H9 (cell line): Measurements from ENCODE around the gene FAM3B. TPM values are rescaled to one million over a fixed set of nuclear protein-coding genes. Genes with fewer than 3 reads are reported as not detected.

Experiments used
- DNase-seq: peaks from one replicate; pipeline ENCODE4 v3.0.0-alpha.2; 2017
- H2AFZ ChIP-seq: one replicate; pipeline ENCODE4 v1.6.1; 2013; ENCODE audit warnings: mild to moderate bottlenecking, low read length, control low read depth, moderate library complexity
- H2AK5ac ChIP-seq: 2 replicates; pipeline ENCODE4 v1.6.1; 2013; ENCODE audit warnings: low read length, control low read depth, mixed read lengths; ENCODE audit not compliant: insufficient read length
- H2BK120ac ChIP-seq: one replicate; pipeline ENCODE4 v1.6.1; 2013; ENCODE audit warnings: low read depth, mild to moderate bottlenecking, low read length, control low read depth, inconsistent platforms; ENCODE audit not compliant: poor library complexity, severe bottlenecking
- H2BK12ac ChIP-seq: 2 replicates; pipeline ENCODE4 v1.6.1; 2013; ENCODE audit warnings: low read length, control low read depth, mixed read lengths, low read depth; ENCODE audit not compliant: insufficient read length
- H2BK15ac ChIP-seq: 2 replicates; pipeline ENCODE4 v1.6.1; 2013; ENCODE audit warnings: low read depth, low read length, control low read depth
- H2BK20ac ChIP-seq: one replicate; pipeline ENCODE4 v1.6.1; 2013; ENCODE audit warnings: low read depth, mild to moderate bottlenecking, low read length, control low read depth, inconsistent platforms; ENCODE audit not compliant: poor library complexity, severe bottlenecking
- H2BK5ac ChIP-seq: 2 replicates; pipeline ENCODE4 v1.6.1; 2013; ENCODE audit warnings: low read length, control low read depth, mixed read lengths; ENCODE audit not compliant: insufficient read length
- H3K14ac ChIP-seq: 2 replicates; pipeline ENCODE4 v1.6.1; 2013; ENCODE audit warnings: low read length, control low read depth; ENCODE audit not compliant: insufficient read depth
- H3K18ac ChIP-seq: 2 replicates; pipeline ENCODE4 v1.6.1; 2013; ENCODE audit warnings: low read depth, mild to moderate bottlenecking, mixed read lengths, low read length, control low read depth; ENCODE audit not compliant: insufficient read length
- H3K23ac ChIP-seq: 2 replicates; pipeline ENCODE4 v1.6.1; 2013; ENCODE audit warnings: low read length, control low read depth, mixed read lengths, low read depth; ENCODE audit not compliant: insufficient read length
- H3K23me2 ChIP-seq: 2 replicates; pipeline ENCODE4 v1.6.1; 2013; ENCODE audit warnings: low read depth, mild to moderate bottlenecking, mixed read lengths, low read length, control low read depth; ENCODE audit not compliant: insufficient read length, poor library complexity, severe bottlenecking
- H3K27ac ChIP-seq: 2 replicates; pipeline ENCODE4 v1.5.1; 2013; ENCODE audit warnings: low read length, control low read depth, mixed read lengths, low read depth; ENCODE audit not compliant: insufficient read length
- H3K27me3 ChIP-seq: 2 replicates; pipeline ENCODE4 v1.6.1; 2013; ENCODE audit warnings: low read length, control low read depth, inconsistent platforms; ENCODE audit not compliant: insufficient read depth
- H3K4ac ChIP-seq: 2 replicates; pipeline ENCODE4 v1.6.1; 2013; ENCODE audit warnings: low read depth, mild to moderate bottlenecking, control low read depth, inconsistent platforms, low read length, moderate library complexity
- H3K4me1 ChIP-seq: 2 replicates; pipeline ENCODE4 v1.6.1; 2013; ENCODE audit warnings: low read length, control low read depth, inconsistent platforms; ENCODE audit not compliant: insufficient read depth
- H3K4me2 ChIP-seq: 2 replicates; pipeline ENCODE4 v1.6.1; 2013; ENCODE audit warnings: low read length, control low read depth, mixed read lengths; ENCODE audit not compliant: insufficient read length, insufficient read depth
- H3K56ac ChIP-seq: 2 replicates; pipeline ENCODE4 v1.6.1; 2013; ENCODE audit warnings: low read depth, mild to moderate bottlenecking, mixed read lengths, low read length, control low read depth; ENCODE audit not compliant: insufficient read length
- H3K79me1 ChIP-seq: 2 replicates; pipeline ENCODE4 v1.6.1; 2013; ENCODE audit warnings: low read depth, mild to moderate bottlenecking, moderate library complexity, low read length, control low read depth, inconsistent platforms; ENCODE audit not compliant: insufficient read depth, poor library complexity, severe bottlenecking
- H3K79me2 ChIP-seq: 2 replicates; pipeline ENCODE4 v1.6.1; 2013; ENCODE audit warnings: low read length, control low read depth, inconsistent platforms; ENCODE audit not compliant: insufficient read depth
- H3K9ac ChIP-seq: 2 replicates; pipeline ENCODE4 v1.6.1; 2013; ENCODE audit warnings: low read length, control low read depth, mixed read lengths; ENCODE audit not compliant: insufficient read length; ENCODE audit errors: extremely low read depth
- H3K9me3 ChIP-seq: one replicate; pipeline ENCODE4 v1.6.1; 2013; ENCODE audit warnings: low read depth, low read length, inconsistent platforms; ENCODE audit not compliant: control insufficient read depth
- H3T11ph ChIP-seq: one replicate; pipeline ENCODE4 v1.6.1; 2013; ENCODE audit warnings: mild to moderate bottlenecking, low read length, control low read depth, inconsistent platforms
- H4K20me1 ChIP-seq: one replicate; pipeline ENCODE4 v1.6.1; 2013; ENCODE audit not compliant: control insufficient read depth, insufficient read length, insufficient read depth
- H4K5ac ChIP-seq: 2 replicates; pipeline ENCODE4 v1.6.1; 2013; ENCODE audit warnings: low read depth, mild to moderate bottlenecking, mixed read lengths, low read length, control low read depth; ENCODE audit not compliant: insufficient read length
- H4K8ac ChIP-seq: replicated peaks from 2 replicates; pipeline ENCODE4 v1.6.1; 2013; ENCODE audit warnings: low read length, control low read depth, mixed read lengths, low read depth; ENCODE audit not compliant: insufficient read length
- H4K91ac ChIP-seq: 2 replicates; pipeline ENCODE4 v1.6.1; 2013; ENCODE audit warnings: low read depth, mild to moderate bottlenecking, moderate library complexity, mixed read lengths, low read length, control low read depth; ENCODE audit not compliant: insufficient read length
- H3K27ac Mint-ChIP-seq, 3 experiments: 2 replicates in 2 of 3; 3 replicates in 1 of 3; pipeline ENCODE4 v1.8.0; 2020 to 2021; ENCODE audit warnings: mixed read lengths in 3 of 3, mild to moderate bottlenecking in 1 of 3, moderate library complexity in 1 of 3
- H3K27me3 Mint-ChIP-seq: 2 replicates; pipeline ENCODE4 v1.8.0; 2021; ENCODE audit warnings: low read depth, mild to moderate bottlenecking, moderate library complexity, mixed read lengths
- H3K36me3 Mint-ChIP-seq, 3 experiments: 2 replicates in 2 of 3; 3 replicates in 1 of 3; pipeline ENCODE4 v1.8.0; 2020 to 2021; ENCODE audit warnings: low read depth in 3 of 3, mixed read lengths in 3 of 3; ENCODE audit not compliant: insufficient read depth in 1 of 3
- H3K4me1 Mint-ChIP-seq, 2 experiments: 2 replicates each; pipeline ENCODE4 v1.8.0; 2020; ENCODE audit warnings: mixed read lengths in 2 of 2
- H3K4me3 Mint-ChIP-seq, 2 experiments: 2 replicates in 1 of 2; 3 replicates in 1 of 2; pipeline ENCODE4 v1.8.0; 2020 to 2021; ENCODE audit warnings: mild to moderate bottlenecking in 2 of 2, mixed read lengths in 2 of 2, moderate library complexity in 1 of 2
- H3K9me3 Mint-ChIP-seq, 2 experiments: 2 replicates in 1 of 2; 3 replicates in 1 of 2; pipeline ENCODE4 v1.8.0; 2020; ENCODE audit warnings: mild to moderate bottlenecking in 2 of 2, mixed read lengths in 2 of 2, moderate library complexity in 1 of 2
- WGBS: extraction: QIAGEN DNeasy Blood & Tissue Kit; methylation state at CpG from one replicate; pipeline ENCODE4 v1.1.7; 2013; ENCODE audit warnings: missing lambda C conversion rate, low lambda C conversion rate, mixed read lengths; ENCODE audit not compliant: insufficient read length; ENCODE audit errors: extremely low coverage; 5-methylcytosine and 5-hydroxymethylcytosine counted together
- total RNA-seq: library from RNA; stranded (reverse); gene quantifications from 2 replicates; pipeline ENCODE4 v1.2.1, GENCODE V29; 2021
- TF ChIP-seq, protein P1 (sequence below): fragments of 200-600 bp; sonication (generic); conservative IDR thresholded peaks from 3 replicates; pipeline ENCODE4 v1.8.0; 2021; ENCODE audit warnings: antibody characterized with exemption, mild to moderate bottlenecking

FAM3B gene
- total RNA-seq, 1 experiment from 2014 or later: 5.0 TPM

DNA sequence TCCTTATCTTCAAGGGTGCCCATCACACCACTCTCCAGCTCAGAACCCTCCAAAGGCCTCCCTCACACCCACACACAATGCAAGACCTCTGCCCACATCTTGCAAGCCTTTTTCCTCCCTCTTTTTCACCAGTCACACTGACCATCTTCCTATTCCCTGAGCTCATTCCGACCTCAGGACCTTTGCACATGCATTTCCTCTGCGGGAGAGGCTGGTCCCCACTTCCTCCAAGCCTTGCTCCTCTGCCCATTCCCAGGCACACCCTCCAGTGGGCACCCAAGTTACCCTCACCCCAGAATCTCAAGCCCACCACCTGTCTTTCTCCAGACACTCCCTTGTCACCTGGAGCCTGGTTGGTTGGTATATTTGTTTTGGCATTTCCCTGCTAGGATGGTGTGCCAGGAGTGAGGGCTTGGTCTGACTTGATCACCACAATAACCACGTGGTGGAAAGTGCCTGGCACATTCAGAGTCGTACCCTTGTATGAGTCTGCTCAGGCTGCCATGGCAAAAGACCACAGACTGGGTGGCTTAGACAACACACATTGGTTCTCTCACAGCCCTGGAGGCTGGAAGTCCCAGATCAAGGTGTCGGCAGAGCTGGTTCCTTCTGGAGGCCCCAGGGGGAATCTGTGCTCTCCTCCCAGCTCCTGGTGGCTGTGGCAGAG lies 58.4 kb downstream of the FAM3B start:
- H4K20me1 ChIP-seq: no peaks in the 10 kb centered on the region
- no peak for DNase-seq
- H3K27me3 Mint-ChIP-seq: peaks cover under 1% of the 10 kb centered on the region; the same call in 1 of the 2 replicates

More for the DNA sequence above, 58.4 kb downstream of the FAM3B start:
- Histone ChIP-seq H3T11ph (no peak overlapping the region), H3K79me2 (no peaks in the 10 kb centered on the region), H2AK5ac (no peak overlapping the region), H3K9ac (no peak overlapping the region), H2BK12ac (no peak overlapping the region), H3K56ac (no peak overlapping the region), H3K23ac (no peak overlapping the region), H2BK120ac (no peak overlapping the region), H2BK15ac (no peak overlapping the region), H3K4ac (no peak overlapping the region), H4K5ac (no peak overlapping the region), H3K9me3 (no peaks in the 10 kb centered on the region), H2BK20ac (no peak overlapping the region), H3K4me1 (no peaks in the 10 kb centered on the region), H2BK5ac (no peak overlapping the region), H3K27ac (no peak overlapping the region), H3K14ac (no peak overlapping the region), H3K4me2 (no peak overlapping the region), H3K23me2 (no peaks in the 10 kb centered on the region), H4K8ac (no peak overlapping the region), H3K18ac (no peak overlapping the region), H2AFZ (no peak overlapping the region), H3K27me3 (no peaks in the 10 kb centered on the region), H4K91ac (no peak overlapping the region), H3K79me1 (no peaks in the 10 kb centered on the region)
- Mint-ChIP-seq H3K27ac (no peak overlapping the region), H3K9me3 (no peaks in the 10 kb centered on the region; a peak in 1 of 5 replicates), H3K4me3 (no peak overlapping the region; a peak in 1 of 5 replicates), H3K4me1 (peaks cover 11 to 25% of the 10 kb centered on the region in 2 experiments), H3K36me3 (peaks cover 0 to 7% (median 0%) of the 10 kb centered on the region in 3 experiments; a peak in 1 of 7 replicates)
- WGBS: no CpG with 5 or more reads among the region's 5 CpGs
- TF ChIP-seq, protein P1, sequence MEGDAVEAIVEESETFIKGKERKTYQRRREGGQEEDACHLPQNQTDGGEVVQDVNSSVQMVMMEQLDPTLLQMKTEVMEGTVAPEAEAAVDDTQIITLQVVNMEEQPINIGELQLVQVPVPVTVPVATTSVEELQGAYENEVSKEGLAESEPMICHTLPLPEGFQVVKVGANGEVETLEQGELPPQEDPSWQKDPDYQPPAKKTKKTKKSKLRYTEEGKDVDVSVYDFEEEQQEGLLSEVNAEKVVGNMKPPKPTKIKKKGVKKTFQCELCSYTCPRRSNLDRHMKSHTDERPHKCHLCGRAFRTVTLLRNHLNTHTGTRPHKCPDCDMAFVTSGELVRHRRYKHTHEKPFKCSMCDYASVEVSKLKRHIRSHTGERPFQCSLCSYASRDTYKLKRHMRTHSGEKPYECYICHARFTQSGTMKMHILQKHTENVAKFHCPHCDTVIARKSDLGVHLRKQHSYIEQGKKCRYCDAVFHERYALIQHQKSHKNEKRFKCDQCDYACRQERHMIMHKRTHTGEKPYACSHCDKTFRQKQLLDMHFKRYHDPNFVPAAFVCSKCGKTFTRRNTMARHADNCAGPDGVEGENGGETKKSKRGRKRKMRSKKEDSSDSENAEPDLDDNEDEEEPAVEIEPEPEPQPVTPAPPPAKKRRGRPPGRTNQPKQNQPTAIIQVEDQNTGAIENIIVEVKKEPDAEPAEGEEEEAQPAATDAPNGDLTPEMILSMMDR: no peak
